ENCODE data around the gene TUT7.
"Not testable (repeated sequence)": the region's sequence is repeated elsewhere in the genome, so short reads cannot be mapped to it uniquely, and the experiment has no call there.

TUT7 gene

DNA sequence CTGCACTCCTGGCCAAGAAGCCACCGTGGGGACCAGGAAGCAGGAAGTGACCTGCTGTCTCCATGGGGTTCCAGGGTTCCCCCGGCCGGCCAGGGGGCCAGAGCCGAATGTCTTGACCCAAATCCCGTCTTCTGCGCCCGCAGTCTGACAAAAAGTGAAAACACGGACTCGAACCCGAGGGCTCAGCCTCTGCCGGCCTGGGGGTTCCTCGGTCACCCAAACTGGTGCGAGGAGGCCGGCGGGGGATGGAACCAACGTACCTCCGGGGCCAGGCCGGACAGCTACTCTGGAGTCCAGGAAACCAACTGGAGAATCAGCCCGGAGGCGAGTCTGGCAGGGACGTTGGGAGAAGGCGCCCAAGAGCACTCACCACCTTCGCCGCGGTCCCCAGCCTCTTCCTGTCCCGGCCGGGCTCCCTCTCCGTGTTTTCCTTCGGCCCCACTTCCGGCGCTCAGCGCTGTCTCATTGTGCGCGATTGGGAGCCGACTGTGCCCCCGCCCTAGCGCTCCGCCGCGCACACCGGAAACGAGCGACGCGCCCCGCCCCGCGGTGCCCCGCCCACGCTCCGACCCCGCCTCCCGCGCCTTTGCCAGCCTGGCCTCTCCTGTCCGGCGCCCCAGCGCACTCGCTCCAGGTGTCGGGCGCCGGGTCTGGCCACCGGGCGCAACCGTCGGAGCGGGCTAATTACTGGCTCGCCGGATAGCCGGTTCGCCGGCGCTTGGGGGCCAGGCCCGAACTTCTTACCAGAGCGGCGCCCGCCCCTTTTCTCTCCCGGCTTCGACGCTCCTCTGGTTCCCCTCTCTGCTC is at the start of gene TUT7:
TSS of gene TUT7 (minus strand) at position 400 of the 807 bp plus-strand sequence. CDS start 1,211 bp downstream, outside the sequence.
- DNase-seq: peak; percentile 25 to 97 (median 94)

DNA sequence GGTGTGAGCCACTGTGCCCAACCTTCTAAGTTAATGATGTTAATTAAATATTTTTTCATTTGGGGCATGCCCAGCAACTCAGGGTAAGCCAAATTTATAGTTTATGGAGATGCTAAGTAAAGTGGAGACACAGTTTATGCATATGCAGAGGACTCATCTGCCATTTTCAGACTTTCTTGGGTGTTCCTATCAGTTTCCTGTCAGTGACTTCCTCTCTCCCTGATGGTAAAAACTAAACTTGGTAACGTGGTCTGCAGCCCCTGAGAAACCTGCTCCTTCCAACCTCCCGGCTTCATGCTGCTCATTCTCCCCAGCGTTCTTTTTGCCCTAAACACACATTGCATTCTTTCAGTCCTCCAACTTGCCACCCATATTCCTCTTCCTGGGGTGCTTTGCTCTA is 48.4 kb upstream of the TUT7 start:
- DNase-seq: no peak

GRCh38 chr9:86396412-86396811 is 42.2 kb upstream of the TUT7 start:
- DNase-seq: no peak

DNA sequence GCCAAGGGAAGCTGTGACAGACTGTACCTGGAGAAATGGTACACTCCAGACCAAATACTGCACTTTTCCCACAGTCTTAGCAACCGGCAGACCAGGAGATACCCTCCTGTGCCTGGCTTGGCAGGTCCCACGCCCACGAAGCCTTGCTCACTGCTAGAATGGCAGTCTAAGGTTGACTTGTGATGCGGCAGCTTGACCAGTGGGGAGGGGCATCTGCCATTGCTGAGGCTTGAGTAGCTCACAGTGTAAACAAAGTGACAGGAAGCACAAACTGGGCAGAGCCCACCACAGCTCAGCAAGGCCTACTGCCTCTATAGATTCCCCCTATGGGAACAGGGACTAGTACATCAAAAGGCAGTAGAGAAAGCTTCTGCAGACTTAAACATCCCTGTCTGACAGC is 36.0 kb upstream of the TUT7 start:
- DNase-seq: not testable (repeated sequence)

DNA sequence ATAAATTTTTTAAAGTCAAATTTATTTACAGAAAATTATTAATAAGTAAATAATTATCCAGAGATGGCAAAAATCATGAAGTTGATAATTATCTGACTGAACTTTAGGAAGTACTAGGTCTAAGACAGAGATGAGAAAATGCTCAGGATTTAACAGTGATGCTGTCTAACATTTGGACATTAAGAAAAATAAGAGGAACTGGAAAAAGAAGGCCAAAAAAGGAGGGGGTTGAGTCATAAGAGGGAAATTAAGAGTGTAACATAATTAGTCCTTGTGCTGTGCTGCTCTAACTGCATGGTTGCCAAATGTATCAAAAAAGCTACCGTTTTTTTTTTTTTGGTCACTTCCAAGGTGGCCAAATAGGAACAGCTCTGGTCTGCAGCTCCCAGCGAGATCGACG is 35.4 kb upstream of the TUT7 start:
- no peak for DNase-seq

DNA sequence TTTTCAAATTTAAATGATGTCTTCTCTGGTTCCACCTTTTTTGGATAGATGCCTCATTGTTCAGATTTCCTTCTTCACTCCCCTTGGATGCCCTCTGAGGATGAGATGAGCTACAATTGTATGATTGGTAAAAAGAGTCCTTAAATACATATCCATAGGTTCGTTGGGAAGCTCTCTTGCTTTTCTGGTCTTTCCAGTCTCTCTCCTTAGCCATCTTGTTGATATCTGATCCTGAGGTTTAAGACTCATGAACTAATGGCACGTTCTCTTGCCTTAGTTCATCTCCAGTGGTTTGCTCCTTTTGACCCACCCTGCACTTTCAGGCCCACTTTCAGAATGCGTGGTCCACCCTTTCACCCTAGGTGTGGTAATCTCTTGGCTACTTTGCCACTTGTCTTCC is 33.2 kb upstream of the TUT7 start:
- no peak for DNase-seq

DNA sequence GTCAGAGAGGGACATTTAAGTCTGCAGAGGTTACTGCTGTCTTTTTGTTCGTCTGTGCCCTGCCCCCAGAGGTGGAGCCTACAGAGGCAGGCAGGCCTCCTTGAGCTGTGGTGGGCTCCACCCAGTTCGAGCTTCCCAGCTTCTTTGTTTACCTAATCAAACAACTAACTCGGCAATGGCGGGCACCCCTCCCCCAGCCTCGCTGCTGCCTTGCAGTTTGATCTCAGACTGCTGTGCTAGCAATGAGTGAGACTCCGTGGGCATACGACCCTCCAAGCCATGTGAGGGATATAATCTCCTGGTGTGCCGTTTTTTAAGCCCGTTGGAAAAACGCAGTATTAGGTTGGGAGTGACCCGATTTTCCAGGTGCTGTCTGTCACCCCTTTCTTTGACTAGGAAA is 28.8 kb upstream of the TUT7 start:
- not testable (repeated sequence) for DNase-seq

GRCh38 chr9:86376016-86376415 is 21.8 kb upstream of the TUT7 start:
- DNase-seq: no peak

DNA sequence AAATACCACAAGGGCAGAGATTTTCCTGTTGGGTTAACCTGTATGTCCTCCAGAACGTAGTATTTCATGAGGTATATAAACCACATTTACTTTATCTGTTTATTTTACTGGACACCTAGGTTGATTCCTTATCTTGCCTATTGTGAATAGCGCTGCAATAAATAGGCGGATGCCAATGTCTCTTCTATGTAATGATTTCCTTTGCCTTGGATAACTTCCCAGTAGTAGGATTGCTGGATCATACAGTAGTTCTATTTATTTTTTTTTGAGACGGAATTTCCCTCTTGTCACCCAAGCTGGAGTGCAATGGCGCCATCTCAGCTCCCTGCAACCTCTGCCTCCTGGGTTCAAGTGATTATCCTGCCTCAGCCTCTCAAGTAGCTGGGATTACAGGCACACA is 15.6 kb upstream of the TUT7 start:
- no peak for DNase-seq

DNA sequence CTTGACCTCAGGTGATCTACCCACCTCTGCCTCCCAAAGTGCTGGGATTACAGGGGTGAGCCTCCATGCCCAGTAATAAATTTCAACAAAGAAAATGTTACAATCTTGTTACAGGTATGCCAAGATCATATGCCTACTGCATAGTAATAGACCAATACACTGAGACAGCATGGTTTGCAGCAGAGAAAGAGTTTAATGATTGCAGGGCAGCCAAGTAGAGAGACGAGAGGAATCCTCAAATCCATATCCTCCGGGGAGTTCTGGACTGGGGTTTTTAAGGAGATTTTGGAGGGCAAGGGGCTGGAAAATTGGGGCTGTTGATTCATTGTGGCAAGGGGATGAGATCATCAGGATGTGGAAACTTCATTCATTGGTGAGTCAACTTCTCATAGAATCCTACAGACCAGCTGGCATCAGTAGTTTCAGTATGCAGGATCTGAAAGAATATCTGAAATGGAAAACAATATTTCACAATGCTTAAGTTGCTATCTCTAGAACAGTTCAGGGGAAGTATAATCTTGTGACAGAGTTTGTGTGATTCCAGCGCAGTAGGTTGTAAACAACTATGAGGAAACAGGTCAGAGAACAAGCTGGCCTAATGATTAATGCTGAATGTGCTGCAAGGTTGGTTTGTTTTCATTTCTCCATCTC is 14.8 kb upstream of the TUT7 start:
- no peak for DNase-seq

GRCh38 chr9:86361176-86361575 is 7.0 kb upstream of the TUT7 start:
- DNase-seq: no peak

DNA sequence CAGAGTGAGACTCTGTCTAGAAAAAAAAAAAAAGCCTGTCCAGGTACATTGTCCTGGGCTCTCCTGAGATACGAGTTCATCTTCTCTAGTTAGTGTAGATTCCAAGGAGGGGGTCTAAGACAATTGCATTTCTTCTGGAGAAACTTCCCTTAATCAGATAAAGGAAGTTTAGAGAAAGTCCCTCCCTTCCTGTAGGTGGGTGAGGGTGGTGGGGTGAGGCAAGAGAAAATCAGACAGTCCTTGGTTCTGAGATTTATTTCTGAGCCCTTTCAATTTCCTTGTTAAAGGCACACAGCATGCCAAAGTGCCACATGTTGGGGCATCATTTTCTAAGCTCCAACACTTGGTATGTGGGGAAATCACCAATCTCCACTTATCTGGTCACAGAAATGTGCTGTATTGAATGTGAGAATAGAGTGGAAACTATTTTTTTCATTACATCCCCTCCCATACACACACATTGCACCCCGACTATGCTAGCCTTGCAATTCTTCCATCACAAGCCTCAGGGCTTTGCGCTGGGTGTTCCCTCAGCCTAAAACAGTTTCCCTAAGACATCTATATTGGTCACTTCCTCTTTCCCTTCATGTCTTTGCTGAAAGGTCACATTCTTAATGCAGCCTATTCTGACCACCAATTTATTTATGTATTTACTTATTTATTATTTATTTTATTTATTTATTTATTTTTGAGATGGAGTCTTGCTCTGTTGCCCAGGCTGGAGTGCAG is 5.1 kb upstream of the TUT7 start:
- peak in 3 of 58 donors; percentile 1 to 18 (median 2) for DNase-seq

DNA sequence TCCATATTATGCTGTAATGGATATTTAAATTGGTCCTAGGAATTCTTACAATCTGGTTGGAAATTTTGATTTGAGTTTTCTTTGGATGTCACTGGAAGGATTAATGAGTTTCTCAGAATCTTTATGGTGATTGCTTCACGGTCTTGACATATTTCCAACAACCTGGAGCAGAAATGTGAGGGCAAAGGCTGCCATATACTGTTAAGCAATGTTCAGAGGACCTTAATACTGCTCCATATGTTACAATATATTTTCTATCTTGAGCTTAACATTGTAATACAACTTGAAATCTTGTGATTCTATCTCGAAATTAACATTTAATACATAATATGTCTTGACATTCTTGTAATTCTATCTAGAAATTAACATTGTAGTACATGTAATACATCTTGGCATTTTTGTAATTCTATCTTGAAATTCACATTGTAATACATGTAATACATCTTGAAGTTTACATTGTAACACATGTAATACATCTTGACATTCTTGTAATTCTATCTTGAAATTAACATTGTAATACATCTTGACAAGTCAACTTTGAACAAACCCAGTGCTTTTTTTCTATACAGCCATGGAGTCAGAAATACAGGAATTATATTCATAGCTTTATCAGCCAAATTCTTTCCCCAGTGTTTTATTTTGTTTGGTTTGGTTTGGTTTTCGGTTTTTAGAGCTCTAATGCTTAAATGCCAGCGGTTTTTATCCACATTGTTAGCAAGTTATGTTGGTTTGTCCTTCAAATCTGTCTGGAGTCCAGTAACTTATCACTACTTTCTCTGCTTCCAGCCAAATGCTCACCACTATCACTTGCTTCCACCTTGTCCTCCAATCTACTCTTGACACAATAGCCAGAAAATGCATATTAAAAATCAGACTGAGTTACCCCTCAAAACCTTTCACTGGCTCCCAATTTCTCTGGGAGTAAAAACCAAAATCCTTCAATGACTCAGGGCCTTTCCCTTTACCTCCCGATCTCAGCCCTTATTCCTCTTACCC is 3.0 kb upstream of the TUT7 start:
- no peak for DNase-seq

DNA sequence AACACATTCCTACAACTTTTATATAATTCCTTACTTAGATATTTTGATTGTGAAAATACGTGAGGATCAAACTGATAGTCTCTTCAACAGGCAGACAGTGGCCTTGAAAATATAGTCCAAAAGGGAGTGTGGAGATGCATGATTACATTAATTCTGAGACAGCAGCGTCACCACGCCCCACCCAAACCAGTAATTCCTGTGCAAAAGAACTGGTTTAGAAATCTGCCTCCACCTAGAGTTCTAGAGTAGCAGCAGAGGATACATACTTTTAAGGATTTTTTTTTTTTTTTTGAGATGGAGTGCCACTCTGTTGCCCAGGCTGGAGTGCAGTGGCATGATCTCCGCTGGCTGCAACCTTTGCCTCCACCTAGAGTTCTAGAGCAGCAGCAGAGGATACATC is 1.6 kb upstream of the TUT7 start:
- no peak for DNase-seq

DNA sequence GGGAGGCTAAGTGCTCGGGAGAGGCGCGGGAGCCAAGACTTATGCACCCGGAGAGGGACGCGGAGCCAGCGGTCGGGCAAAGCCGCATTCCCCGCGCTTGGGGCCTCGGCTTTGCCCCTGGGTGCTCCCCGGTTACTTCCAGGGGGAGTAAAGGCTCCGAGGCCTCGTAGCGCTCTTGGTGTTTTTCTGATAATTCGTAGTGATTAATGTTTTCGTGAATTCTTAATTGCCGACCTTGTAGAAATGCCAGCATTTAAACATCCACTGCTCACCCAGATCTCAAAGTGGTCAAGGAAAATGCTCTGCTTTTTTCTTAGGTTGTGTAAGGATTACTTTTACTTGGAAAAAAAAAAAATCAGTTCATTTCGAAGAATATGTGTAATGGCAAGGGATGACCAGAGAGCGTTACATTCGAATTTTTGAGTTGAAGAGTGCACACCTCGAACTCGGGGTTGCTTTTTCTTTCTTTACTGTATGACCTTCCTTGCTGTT is 654 bp upstream of the TUT7 start:
- DNase-seq: no peak

- DNase-seq: peak in 2 of 58 donors; percentile 25 to 48
Measured at GRCh38 chr9:86353655-86354010, 577 bp downstream of the TUT7 start.

DNA sequence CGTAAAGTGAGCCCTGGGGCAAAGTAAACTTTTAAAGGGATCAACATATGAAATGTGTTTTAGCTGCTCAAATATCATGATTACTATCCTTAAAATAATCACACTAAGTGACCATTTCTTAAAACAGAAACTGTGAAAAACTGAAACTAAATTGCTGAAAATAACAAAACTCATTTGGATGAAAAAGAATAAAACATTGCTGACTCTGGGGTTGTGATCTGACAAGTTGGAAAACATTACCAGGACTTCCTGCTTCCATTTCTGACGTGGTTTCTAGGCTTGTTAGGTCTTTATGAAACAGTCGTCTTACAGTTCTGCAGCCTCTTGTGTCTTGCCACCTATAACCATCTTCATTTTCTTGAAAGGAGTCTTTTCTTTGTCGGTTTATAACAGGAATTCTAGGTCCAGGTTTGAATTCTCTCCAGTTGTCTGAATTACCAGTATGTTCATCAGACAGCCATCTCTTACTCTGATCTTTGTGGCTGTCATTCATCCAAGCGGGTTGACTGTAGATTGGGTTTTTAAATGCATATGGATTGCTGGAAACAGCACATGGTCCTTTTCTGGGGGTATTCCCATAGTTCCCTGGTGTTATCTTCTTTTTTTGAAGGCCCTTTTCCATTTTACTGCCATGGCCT is 1.7 kb downstream of the TUT7 start:
- DNase-seq: no peak

DNA sequence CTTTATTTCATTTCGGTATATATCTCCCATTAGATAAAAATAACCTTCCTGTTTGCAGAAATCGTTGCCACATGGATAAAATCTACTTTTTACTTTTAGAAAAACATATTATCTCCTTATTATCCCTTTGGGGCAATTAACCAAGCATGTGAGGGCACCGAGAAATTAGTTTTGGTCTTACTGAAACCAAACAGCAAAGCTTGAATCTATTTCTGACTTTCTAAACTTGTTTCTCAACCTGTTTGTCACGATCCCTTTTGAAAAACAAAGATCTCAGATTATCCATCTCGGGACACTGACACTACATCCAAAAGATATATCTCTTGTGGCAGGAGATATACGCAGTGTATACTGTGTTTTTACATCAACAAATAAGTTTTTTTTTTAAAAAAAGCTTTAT is 2.3 kb downstream of the TUT7 start:
- no peak for DNase-seq

DNA sequence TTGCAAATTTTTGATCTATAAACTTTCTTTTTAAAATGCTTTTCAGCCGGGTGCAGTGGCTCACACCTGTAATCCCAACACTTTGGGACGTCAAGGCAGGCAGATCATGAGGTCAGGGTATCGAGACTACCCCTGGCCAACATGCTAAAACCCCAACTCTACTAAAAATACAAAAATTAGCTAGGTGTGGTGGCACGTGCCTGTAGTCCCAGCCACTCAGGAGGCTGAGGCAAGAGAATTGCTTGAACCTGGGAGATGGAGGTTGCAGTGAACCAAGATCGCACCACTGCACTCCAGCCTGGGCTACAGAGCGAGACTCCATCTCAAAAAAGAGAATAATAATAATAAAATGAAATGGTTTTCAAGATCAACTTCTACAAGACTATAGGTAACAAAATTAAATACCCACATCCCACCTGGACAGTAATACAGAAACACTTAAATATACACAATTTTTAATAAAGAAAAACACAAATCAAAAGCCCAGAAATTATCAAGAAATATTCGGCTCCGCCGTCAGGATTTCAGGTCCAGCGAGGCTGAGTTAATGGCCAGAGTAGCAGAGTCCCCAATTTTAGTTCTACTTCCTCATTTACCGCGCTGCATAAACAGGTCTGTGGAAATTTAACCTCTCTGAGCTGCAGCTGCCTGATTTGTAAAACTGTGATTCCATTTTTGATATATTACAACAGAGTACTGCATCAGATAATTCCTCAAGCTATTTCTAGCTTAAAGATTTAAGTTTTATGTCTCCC is 4.0 kb downstream of the TUT7 start:
- no peak for DNase-seq

DNA sequence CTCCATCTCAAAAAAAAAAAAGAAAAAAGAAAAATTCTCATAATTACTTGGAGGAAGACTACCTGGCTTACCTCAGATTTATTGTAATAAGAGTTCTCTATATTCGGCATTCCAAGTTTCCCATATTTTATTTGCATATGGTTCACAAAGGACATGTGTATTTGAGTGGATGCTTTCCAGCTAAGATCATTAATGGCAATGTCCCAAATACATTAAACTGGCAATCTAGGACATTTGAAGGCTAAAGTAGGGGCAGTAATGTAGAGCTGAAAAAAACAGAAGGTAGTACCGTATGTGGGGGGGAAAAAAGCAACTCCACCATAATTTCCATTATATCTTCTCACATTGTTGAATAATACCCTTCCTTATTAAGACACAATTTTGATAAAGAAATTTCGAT is 4.9 kb downstream of the TUT7 start:
- no peak for DNase-seq

Data from anterior cingulate cortex (tissue), 58 donors.